GM12878 (cell line): ENCODE results near the gene RAB43. TPM values are rescaled to one million over a fixed set of nuclear protein-coding genes. Genes with fewer than 3 reads are reported as not detected.

Experiments
- ATAC-seq: fragments of 200-7000 bp; cut with Tn5 transposase; 3 replicates; pipeline ENCODE4 v1.9.1; 2020; ENCODE audit warnings: mild to moderate bottlenecking, moderate library complexity
- BruUV-seq: library from RNA; stranded (reverse); fragments of 400-500 nt; replicated peaks from 2 replicates; lab custom pipeline; 2021; lab: Mats Ljungman, UMichigan
- CTCF ChIA-PET: fragments of 300-600 bp; sonication (Branson Sonifier 250); formaldehyde crosslinking; extraction: SDS; loops from one replicate; lab custom pipeline; 2021; ENCODE audit warnings: inconsistent platforms; lab: Yijun Ruan, JAX
- POLR2A ChIA-PET: fragments of 350-600 bp; formaldehyde crosslinking; extraction: SDS; loops from one replicate; lab custom pipeline; 2021; ENCODE audit warnings: inconsistent platforms; lab: Charles Lee
- RAD21 ChIA-PET: fragments of 300-600 bp; sonication (Branson Sonifier 250); formaldehyde crosslinking; loops from one replicate; lab custom pipeline; 2023; ENCODE audit warnings: antibody characterized with exemption; ENCODE audit not compliant: unreplicated experiment; lab: Charles Lee
- SMC1A ChIA-PET: fragments of 300-600 bp; sonication (Branson Sonifier 250); formaldehyde crosslinking; loops from one replicate; lab custom pipeline; 2023; ENCODE audit not compliant: unreplicated experiment, uncharacterized antibody; lab: Charles Lee
- DNase-seq: peaks from one replicate; pipeline ENCODE4 v3.0.0-alpha.2; 2011; ENCODE audit warnings: low read depth, low spot score
- FAIRE-seq: peaks from 3 replicates; lab custom pipeline; 2011; peaks lifted over from hg19 to GRCh38; lab: Jason Lieb, UNC
- H2AFZ ChIP-seq: 2 replicates; pipeline ENCODE4 v1.6.0; 2011; ENCODE audit warnings: low read depth, low read length, control low read depth; ENCODE audit not compliant: control insufficient read depth
- H3K27ac ChIP-seq: 2 replicates; pipeline ENCODE4 v1.5.1; 2011; ENCODE audit warnings: control low read depth; ENCODE audit not compliant: control insufficient read depth, insufficient read depth
- H3K27me3 ChIP-seq, 2 experiments: replicated peaks in 1 of 2; 2 replicates each; pipeline versions ENCODE4 v1.6.0 to v1.6.1; 2011; ENCODE audit warnings: low read length in 1 of 2; ENCODE audit not compliant: control insufficient read depth in 2 of 2, insufficient read depth in 2 of 2
- H3K36me3 ChIP-seq, 2 experiments: 2 replicates each; pipeline ENCODE4 v1.5.1; 2011; ENCODE audit warnings: low read length in 1 of 2; ENCODE audit not compliant: control insufficient read depth in 2 of 2, insufficient read depth in 2 of 2
- H3K4me1 ChIP-seq: 2 replicates; pipeline ENCODE4 v1.6.1; 2011; ENCODE audit warnings: mild to moderate bottlenecking, low read length, moderate library complexity, mixed read lengths; ENCODE audit not compliant: control insufficient read depth, insufficient read depth
- H3K4me2 ChIP-seq: 2 replicates; pipeline ENCODE4 v1.6.0; 2011; ENCODE audit warnings: control low read depth; ENCODE audit not compliant: control insufficient read depth, insufficient read depth
- H3K4me3 ChIP-seq: fragments of 200-600 bp; sonication (generic); 2 replicates; pipeline ENCODE4 v1.5.1; 2016
- H3K79me2 ChIP-seq: 2 replicates; pipeline ENCODE4 v1.6.0; 2011; ENCODE audit warnings: low read length; ENCODE audit not compliant: control insufficient read depth, insufficient read depth
- H3K9ac ChIP-seq: 2 replicates; pipeline ENCODE4 v1.8.0; 2011; ENCODE audit warnings: low read length, control low read depth, mixed read lengths; ENCODE audit not compliant: control insufficient read depth, insufficient read depth
- H3K9me3 ChIP-seq: replicated peaks from 3 replicates; pipeline ENCODE4 v1.5.1; 2011; ENCODE audit warnings: mild to moderate bottlenecking, low read length; ENCODE audit not compliant: control insufficient read depth, insufficient read depth
- H4K20me1 ChIP-seq: 2 replicates; pipeline ENCODE4 v1.6.0; 2011; ENCODE audit not compliant: control insufficient read depth, insufficient read depth
- DPF2 ChIP-seq: fragments of 450-650 bp; IDR thresholded peaks from 2 replicates; pipeline ENCODE4 v1.6.1; 2017; ENCODE audit warnings: mild to moderate bottlenecking
- GABPA ChIP-seq: IDR thresholded peaks from 2 replicates; pipeline ENCODE4 v1.6.1; 2014; ENCODE audit warnings: antibody characterized with exemption, low read depth, mild to moderate bottlenecking, inconsistent platforms
- IRF3 ChIP-seq: fragments of 450-650 bp; IDR thresholded peaks from 2 replicates; pipeline ENCODE4 v1.6.1; 2014; ENCODE audit warnings: mild to moderate bottlenecking
- MYC ChIP-seq: IDR thresholded peaks from 2 replicates; pipeline ENCODE4 v1.6.1; 2011; ENCODE audit warnings: mild to moderate bottlenecking, low read length, moderate library complexity, inconsistent platforms; ENCODE audit not compliant: insufficient read depth, insufficient replicate concordance, insufficient read length, severe bottlenecking
- PKNOX1 ChIP-seq: fragments of 450-650 bp; IDR thresholded peaks from 2 replicates; pipeline ENCODE4 v1.6.1; 2016; ENCODE audit warnings: mild to moderate bottlenecking
- ZNF687 ChIP-seq: fragments of 450-650 bp; IDR thresholded peaks from 2 replicates; pipeline ENCODE4 v1.6.1; 2017; ENCODE audit warnings: mild to moderate bottlenecking, moderate library complexity
- in situ Hi-C: fragments of 300-500 bp; cut with MboI; formaldehyde crosslinking; loops from 9 replicates; pipeline ENCODE4 v1.14.3; 2018; ENCODE audit warnings: mixed read lengths
- intact Hi-C: fragments of 100-400 bp; cut with micrococcal nuclease; formaldehyde crosslinking; loops from one replicate; pipeline ENCODE4 v1.14.2; 2022; ENCODE audit not compliant: unreplicated experiment
- polyA plus RNA-seq, 11 experiments: library from polyadenylated mRNA; depleted of rRNA in 4 of 11; unstranded in 6 of 11; stranded (reverse) in 5 of 11; fragments of >200 nt; fragmentation: Nextera tagmentation in 4 of 11; fragmentation: Illumina TruSeq in 1 of 11; extraction: Ambion mirVana in 4 of 11; extraction: Trizol in 1 of 11; gene quantifications; 1 replicate in 1 of 11; 2 replicates in 10 of 11; pipeline versions ENCODE4 v1.2.1 to v1.2.3, GENCODE V29; 2011 to 2016; ENCODE audit warnings: inconsistent platforms in 2 of 11, missing spikeins in 2 of 11, low read depth in 1 of 11
- total RNA-seq, 4 experiments: library from RNA; depleted of rRNA in 3 of 4; stranded (reverse); fragments of >200 nt in 3 of 4; fragmentation: Illumina TruSeq in 1 of 4; extraction: Trizol in 1 of 4; gene quantifications; 2 replicates each; pipeline versions ENCODE4 v1.2.1 to v1.2.3, GENCODE V29; 2013 to 2021

Gene RAB43
- total and polyA plus RNA-seq, 10 of the 15 experiments (the other 5 are each of a cell fraction or from before 2014, with no cell fraction given), result 0.08 to 14.0 (median 4.0) TPM

- ChIA-PET RAD21 (interaction anchor here (0.6 kb wide), 1 partner anchor 64 kb away, joined by 4 read pairs; no protein-coding TSS in a partner anchor), SMC1A (interaction anchor here (1.8 kb wide), 1 partner anchor 15 kb away, joined by 5 read pairs; no protein-coding TSS in a partner anchor), CTCF (interaction anchor here (1.4 to 1.6 kb wide), 2 partner anchors 129 to 499 kb away, joined by 4 to 6 read pairs; no protein-coding TSS in a partner anchor), POLR2A (no interaction called here)
- Histone ChIP-seq H3K4me1 (peaks cover 12% of the 10 kb centered on the region), H4K20me1 (no peaks in the 10 kb centered on the region), H3K36me3 (0 out of 4 replicates have a peak, but pooled peaks cover 0 to 3% of the 10 kb centered on the region in 2 experiments), H3K4me2 (no peak overlapping the region), H3K9ac (no peak overlapping the region), H3K9me3 (no peaks in the 10 kb centered on the region), H3K27ac (no peak overlapping the region), H3K79me2 (peaks cover 24% of the 10 kb centered on the region), H2AFZ (no peak overlapping the region), H3K27me3 (no peaks in the 10 kb centered on the region), H3K4me3 (no peak overlapping the region)
- no peak for ATAC-seq
- TF ChIP-seq GABPA (no peak), PKNOX1 (no peak), MYC (no peak), IRF3 (no peak), DPF2 (no peak), ZNF687 (no peak)
- in situ Hi-C loops, result no loop called here
- no peak for DNase-seq
- no peak for FAIRE-seq
- BruUV-seq, result no TSS peak
- intact Hi-C loops, result no loop called here
Measured at GRCh38 chr3:129117134-129117533, 4.5 kb downstream of the RAB43 start.
